ES-I3 (cell line): Measurements from ENCODE around the gene ADAMTS19.

Experiments used
- H3K36me3 ChIP-seq: 2 replicates; pipeline ENCODE4 v1.6.1; 2013; ENCODE audit warnings: mild to moderate bottlenecking, low read length, control low read depth, moderate library complexity; ENCODE audit not compliant: insufficient read depth
- H3K4me1 ChIP-seq: 2 replicates; pipeline ENCODE4 v1.6.1; 2013; ENCODE audit warnings: mild to moderate bottlenecking, control low read depth, low read length; ENCODE audit not compliant: insufficient read depth
- H3K9ac ChIP-seq: 2 replicates; pipeline ENCODE4 v1.6.1; 2013; ENCODE audit warnings: low read depth, mild to moderate bottlenecking, low read length, moderate library complexity
- H3K9me3 ChIP-seq: 2 replicates; pipeline ENCODE4 v1.6.1; 2013; ENCODE audit warnings: mild to moderate bottlenecking, low read length, moderate library complexity; ENCODE audit not compliant: control insufficient read depth, insufficient read depth

ADAMTS19 gene

DNA sequence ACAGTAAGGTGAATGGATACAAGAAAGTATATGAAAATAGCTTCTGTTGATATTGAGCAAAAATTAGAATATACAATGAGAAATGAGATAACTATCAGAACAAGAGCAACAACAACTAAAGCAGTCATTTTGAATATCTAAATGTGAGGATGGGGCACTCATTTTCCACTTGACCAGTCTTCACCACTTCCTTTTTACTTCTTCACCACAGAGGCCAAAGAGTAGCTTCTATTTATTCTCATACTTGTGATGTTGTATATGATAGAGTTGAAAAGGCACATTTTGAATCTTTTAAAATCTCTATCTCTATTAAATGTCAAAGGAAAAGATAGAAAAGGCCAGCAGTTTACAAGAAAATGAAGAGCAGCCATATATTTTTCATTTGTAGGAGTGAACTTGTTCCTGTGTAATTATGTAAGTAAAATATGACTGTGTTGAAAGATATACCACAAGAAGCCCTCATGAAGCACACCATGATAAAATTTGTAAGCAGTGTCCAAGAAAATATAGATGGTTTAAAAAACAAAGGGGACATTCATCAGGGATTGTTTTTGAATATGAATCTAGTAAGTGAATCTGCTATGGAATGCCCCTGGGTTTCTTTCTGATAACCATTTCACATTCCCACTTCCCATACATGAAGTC lies 39.2 kb downstream of the ADAMTS19 start:
- H3K4me1 ChIP-seq: no peaks in the 10 kb centered on the region
- no peaks in the 10 kb centered on the region for H3K36me3 ChIP-seq
- H3K9me3 ChIP-seq: no peaks in the 10 kb centered on the region
- H3K9ac ChIP-seq: no peak overlapping the region

DNA sequence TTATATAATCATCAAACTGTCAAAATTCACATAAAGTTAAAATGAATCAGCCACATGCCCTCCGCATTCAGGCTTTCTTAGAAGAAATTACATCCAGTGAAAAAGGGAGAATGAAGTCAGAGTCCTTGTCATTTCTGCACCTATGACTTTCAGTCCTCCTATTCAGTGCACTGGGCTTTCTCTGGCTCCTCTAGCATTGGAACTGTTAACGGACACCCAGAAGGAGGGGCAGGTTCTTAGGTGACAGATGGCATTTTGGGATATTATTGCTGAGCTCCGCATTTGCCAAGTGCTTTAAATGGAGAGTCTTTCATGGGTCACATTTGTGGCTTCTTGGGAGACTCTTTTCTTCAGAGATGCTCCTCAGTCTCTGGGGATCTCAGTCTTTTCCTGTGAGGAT lies 40.0 kb downstream of the ADAMTS19 start:
- Histone ChIP-seq H3K9me3 (no peaks in the 10 kb centered on the region), H3K4me1 (no peaks in the 10 kb centered on the region), H3K9ac (no peak overlapping the region), H3K36me3 (no peaks in the 10 kb centered on the region)

DNA sequence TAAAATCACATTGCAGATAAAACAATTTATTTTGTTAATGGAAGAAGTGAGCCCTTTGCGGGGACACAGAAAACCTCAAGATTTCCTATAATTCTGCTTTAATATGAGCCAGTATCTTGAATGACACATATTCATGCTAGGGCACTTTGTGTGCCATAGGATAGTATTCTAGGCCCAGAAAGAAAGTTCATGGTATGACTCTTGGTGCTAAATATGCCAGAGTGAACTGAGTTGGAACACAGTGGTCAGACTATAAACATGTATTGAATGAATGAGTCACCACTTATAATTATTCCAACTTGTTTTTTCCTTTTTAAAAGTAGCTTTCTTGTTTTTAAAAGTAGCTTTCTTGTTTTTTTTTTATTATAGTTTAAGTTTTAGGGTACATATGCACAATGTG lies 46.0 kb downstream of the ADAMTS19 start:
- no peaks in the 10 kb centered on the region for H3K9me3 ChIP-seq
- H3K9ac ChIP-seq: no peak overlapping the region
- H3K36me3 ChIP-seq: no peaks in the 10 kb centered on the region
- no peaks in the 10 kb centered on the region for H3K4me1 ChIP-seq

DNA sequence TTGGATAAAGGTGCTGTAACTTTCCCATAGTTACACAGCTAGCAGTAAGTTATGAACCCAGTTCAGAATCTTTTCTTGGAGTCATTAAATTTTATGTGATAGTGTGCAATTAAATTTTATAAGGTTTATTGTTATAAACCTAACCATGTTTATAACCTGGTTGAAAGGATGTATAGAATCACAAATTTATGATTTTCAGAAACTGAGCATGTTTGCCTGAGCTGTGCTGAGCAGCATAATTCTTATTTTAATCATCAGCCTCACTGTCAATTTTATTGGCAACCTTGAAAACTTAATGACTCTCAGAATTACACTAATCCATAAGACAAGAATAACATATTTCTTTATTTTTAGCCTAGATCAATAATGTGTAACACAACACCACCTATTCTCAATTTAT lies 46.9 kb downstream of the ADAMTS19 start:
- H3K9ac ChIP-seq: no peak overlapping the region
- no peaks in the 10 kb centered on the region for H3K9me3 ChIP-seq
- no peaks in the 10 kb centered on the region for H3K4me1 ChIP-seq
- H3K36me3 ChIP-seq: no peaks in the 10 kb centered on the region; the same call in 1 of the 2 replicates

DNA sequence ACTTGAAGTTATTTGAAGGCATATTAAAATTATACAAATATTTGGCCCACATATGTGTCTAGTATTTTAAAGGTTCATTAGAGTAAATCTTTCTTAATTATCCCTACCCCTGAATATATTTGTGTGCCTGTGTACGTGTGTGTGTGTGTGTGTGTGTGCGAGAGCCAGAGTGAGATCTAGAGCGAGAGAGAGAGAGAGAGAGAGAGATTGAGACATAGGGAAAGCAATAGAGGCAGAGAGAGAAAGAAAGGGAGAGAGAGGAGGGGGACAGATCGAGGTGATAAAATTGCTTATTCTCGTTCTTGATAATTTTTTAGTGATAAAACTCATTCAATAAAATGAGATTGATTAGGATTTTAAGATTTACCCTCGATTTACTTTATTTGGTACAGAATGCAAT lies 47.4 kb downstream of the ADAMTS19 start:
- Histone ChIP-seq H3K4me1 (no peaks in the 10 kb centered on the region), H3K9me3 (no peaks in the 10 kb centered on the region), H3K9ac (no peak overlapping the region), H3K36me3 (no peaks in the 10 kb centered on the region; the same call in 1 of the 2 replicates)

DNA sequence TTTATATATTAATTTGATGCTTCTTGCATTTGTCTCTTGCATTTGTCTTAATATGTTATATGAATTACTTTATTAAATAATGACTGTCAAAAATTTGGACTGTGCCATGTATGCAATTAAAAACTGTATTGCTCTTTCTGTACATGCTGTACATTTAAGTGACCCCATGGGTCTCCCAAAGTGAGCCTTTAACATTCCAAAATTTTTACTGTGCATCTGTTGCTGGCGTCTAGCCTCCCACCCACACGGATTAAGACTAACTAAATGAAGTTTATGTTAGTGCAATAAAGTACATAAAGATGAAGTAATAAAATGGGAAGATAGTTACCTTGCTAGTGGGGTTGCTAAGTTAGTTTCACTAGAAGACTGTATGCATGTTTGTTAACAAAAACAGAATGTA lies 48.5 kb downstream of the ADAMTS19 start:
- H3K9ac ChIP-seq: no peak overlapping the region
- no peaks in the 10 kb centered on the region for H3K9me3 ChIP-seq
- no peaks in the 10 kb centered on the region; the same call in 1 of the 2 replicates for H3K36me3 ChIP-seq
- H3K4me1 ChIP-seq: no peaks in the 10 kb centered on the region

DNA sequence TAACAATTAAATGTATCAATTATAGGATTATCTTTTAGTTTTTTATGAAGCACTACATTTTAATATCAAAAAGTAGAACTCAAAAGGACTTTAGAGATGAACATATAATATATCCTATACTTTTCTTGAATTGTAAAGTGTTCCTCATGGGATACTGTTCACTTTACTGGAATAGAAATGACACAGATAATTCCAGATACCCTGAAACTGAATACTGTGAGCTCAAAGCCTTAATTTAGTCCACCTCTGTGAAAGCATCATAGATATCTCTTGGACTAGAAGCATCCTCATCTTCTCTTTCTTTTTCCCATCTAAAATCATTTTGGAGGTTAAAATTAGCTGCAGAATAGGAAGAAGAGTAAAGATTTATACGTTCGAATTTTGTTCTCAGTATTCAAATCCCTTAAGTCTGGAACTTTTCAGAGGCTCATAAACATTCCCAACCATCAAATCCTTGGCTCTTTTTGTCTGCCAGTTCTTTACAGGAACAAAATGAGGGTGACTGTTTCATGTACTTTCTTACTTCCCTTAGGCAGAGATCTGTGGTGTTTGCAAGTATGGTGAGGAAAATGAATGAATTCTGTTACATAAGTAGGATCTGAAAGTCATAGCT lies 49.4 kb downstream of the ADAMTS19 start:
- no peaks in the 10 kb centered on the region; the same call in 1 of the 2 replicates for H3K36me3 ChIP-seq
- no peak overlapping the region for H3K9ac ChIP-seq
- H3K9me3 ChIP-seq: no peaks in the 10 kb centered on the region
- H3K4me1 ChIP-seq: no peaks in the 10 kb centered on the region

DNA sequence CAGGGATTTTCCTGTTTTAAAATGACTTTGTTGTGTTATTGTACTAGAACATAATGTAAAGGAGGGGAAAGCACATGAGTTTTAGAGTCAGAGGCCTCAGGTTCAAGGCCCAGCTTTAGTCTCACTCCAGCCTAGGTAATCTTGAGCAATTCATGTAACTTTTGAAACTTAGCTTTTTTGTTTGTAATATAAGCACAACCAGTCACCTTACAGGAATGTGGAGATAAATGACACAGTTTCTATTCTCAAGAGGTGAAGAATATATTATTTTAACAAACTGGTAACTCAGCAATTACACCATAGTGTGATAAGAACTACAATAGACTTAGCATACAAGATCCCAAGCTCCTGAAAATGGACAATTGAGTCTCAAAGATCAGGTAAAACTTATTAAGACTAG lies 51.2 kb downstream of the ADAMTS19 start:
- Histone ChIP-seq H3K9me3 (no peaks in the 10 kb centered on the region; the same call in 1 of the 2 replicates), H3K9ac (no peak overlapping the region), H3K4me1 (no peaks in the 10 kb centered on the region), H3K36me3 (no peaks in the 10 kb centered on the region; the same call in 1 of the 2 replicates)

DNA sequence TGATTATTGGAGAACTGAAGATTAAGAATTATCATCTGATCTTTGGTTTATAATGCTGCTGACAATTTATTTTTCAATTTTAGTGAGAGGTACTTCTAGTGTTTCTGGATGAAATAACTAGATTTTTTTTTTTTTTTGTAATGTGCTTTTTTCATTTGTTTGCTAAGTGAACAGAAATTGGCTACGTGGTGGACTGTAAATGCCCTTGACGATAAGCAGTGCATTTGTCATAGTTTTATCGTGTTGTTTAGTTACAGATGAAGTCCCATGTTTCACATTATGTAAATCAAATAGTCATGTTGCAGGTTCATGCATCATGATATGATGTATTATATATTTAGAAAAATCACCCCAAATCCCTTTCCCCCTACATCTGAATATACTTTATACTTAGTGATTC lies 81.0 kb downstream of the ADAMTS19 start:
- Histone ChIP-seq H3K9me3 (no peaks in the 10 kb centered on the region), H3K36me3 (no peaks in the 10 kb centered on the region), H3K9ac (no peak overlapping the region), H3K4me1 (no peaks in the 10 kb centered on the region)

DNA sequence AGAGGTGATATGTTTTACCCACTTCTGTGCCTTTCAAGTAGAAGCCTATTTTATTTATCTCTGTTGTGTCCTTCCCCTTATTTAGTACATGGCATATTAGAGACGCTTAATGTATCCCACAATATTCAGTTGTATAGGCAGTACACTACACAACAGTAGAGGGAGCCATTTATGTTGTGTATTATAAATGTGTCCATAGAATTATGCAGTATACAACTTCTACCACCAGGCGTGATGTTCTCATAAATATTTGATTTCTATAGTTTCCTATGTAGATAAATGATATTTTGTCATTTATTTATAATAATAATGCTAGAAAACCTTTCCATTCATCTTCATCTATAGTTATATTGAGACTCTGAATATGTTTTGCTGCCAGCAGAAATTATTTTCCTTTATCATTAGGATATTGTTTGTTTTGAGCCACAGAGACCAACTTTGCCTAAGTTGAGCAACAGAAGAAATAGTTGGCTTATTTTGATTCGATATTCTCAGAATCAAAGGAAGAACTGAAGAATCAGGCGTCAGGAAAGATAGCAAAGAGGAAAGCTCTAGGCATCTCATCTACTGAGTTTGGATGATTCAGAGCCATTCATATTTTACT lies 81.7 kb downstream of the ADAMTS19 start:
- H3K9ac ChIP-seq: no peak overlapping the region
- H3K36me3 ChIP-seq: no peaks in the 10 kb centered on the region
- H3K4me1 ChIP-seq: no peaks in the 10 kb centered on the region
- H3K9me3 ChIP-seq: no peaks in the 10 kb centered on the region

DNA sequence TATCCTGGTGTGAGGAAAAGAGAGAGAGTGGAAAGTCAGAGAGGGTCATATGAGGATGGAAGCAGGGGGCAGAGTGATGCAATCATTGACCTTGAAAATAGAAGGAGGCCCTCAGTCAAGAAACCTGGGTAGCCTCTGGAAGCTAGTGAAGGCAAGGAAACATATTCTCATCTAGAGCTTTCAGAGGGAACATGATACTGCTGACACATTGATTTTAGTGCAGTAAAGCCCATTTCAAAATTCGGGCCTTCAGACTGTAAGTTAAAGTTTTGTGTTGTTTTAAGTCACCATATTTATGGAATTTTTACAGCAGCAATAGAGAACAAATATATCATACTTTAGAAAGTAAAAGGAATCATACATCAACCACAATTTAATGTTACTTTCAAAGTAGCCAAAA lies 87.0 kb downstream of the ADAMTS19 start:
- H3K9ac ChIP-seq: no peak overlapping the region
- no peaks in the 10 kb centered on the region for H3K36me3 ChIP-seq
- no peaks in the 10 kb centered on the region for H3K4me1 ChIP-seq
- H3K9me3 ChIP-seq: no peaks in the 10 kb centered on the region

DNA sequence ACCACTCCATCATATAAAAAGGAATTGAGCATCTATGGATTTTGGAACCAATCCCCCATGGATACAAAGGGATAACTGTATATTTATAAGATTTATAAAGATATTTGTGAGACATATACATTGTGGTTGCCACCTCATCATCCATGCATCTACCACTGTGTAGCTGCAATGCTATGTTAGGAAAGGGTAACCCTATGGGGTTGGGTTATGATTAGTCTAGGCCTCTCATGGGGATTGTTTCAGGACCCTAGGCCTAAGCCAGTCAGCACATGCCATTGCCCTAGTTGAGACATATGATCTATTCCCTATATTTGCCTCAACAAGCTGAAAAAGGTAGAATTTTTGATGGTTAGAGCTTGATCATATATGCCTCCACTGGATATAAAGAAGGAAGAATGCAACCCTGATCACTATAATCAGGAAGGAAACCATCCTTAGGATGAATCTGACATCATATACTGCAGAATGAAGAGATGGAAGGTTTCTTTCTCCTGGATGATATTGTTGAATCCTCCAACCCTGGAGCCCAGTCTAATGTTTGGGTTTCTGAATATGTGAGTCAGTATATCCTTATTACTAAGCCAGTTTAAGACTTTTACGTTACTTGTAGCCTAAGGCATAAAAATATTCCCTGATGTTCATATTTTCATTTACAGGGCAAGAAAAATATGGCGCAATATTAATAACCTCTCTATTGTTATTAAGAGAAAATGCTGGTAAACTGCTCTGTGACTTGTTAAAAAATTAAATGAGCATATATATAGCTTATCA lies 94.2 kb downstream of the ADAMTS19 start:
- no peaks in the 10 kb centered on the region for H3K9me3 ChIP-seq
- H3K36me3 ChIP-seq: no peaks in the 10 kb centered on the region
- no peak overlapping the region for H3K9ac ChIP-seq
- no peaks in the 10 kb centered on the region for H3K4me1 ChIP-seq

DNA sequence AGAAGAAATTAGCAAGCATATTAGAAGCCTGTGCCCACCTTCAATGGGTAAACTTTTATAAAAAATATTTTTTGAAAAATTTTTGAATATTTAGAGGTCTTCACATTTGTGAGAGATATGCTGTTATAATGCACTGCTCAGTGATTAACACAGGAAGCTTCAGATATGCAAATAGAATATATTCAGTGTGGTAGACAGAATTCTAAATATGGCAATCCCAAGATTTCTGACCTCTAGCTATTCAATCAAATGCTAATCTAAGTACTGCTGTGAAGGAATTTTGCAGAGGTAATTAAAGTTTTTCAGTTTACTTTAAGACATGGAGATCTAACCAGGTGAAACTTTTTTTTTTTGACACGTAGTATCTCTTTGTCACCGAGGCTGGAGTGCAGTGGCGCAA lies 103.5 kb downstream of the ADAMTS19 start:
- H3K36me3 ChIP-seq: no peaks in the 10 kb centered on the region

DNA sequence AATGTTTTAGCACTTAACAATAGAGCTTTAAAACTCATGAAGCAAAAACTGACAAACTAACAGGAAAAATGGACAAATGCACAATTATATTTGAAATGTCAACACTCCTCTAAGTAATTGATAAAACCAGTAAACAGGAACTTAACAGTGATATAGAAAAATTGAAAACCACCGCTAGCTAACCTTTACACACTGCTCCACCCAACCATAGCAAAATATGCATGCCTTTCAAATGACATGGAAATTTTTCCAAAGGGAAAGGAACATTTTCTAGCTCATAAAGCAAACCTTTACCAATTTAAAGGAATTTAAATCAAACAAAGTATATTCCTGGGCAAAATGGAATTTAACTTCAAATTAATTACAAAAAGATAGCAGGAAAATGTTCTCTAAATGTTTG lies 109.2 kb downstream of the ADAMTS19 start:
- H3K9me3 ChIP-seq: no peaks in the 10 kb centered on the region
- no peaks in the 10 kb centered on the region for H3K4me1 ChIP-seq
- H3K9ac ChIP-seq: no peak overlapping the region
- no peaks in the 10 kb centered on the region for H3K36me3 ChIP-seq

More for the DNA sequence above, 103.5 kb downstream of the ADAMTS19 start:
- Histone ChIP-seq H3K9me3 (no peaks in the 10 kb centered on the region), H3K9ac (no peak overlapping the region), H3K4me1 (no peaks in the 10 kb centered on the region)
